GM19372 (cell line): Measurements from ENCODE around the gene TCF4.
A peak's percentile ranks its signal among the peaks of the same experiment; 100 is the strongest.

ENCODE experiments used
- ATAC-seq: cut with Tn5 transposase; IDR thresholded peaks from one replicate; pipeline ENCODE4 v1.9.1; 2021; ENCODE audit warnings: mild to moderate bottlenecking, low read depth, moderate library complexity; ENCODE audit not compliant: unreplicated experiment

Gene TCF4

DNA sequence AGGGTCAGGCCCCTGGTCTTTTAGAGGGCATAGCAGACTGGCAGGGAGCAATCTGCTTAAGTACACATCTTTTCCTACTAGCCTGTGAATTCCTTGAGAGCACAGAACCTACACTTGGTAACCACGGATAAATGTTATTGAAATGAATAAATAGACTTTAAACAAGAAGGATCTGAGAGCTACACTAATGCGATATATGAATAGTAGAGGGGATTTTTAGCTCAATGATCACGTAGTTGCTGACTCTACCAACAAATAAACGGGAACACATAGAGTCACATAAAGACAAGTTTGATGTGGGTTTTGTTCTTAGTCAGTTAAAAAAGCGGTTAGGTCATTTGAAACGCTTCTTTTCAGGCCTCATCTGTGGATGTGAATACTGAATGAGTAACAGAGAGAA is 338.4 kb downstream of the TCF4 start:
- peak; percentile 44 for ATAC-seq

DNA sequence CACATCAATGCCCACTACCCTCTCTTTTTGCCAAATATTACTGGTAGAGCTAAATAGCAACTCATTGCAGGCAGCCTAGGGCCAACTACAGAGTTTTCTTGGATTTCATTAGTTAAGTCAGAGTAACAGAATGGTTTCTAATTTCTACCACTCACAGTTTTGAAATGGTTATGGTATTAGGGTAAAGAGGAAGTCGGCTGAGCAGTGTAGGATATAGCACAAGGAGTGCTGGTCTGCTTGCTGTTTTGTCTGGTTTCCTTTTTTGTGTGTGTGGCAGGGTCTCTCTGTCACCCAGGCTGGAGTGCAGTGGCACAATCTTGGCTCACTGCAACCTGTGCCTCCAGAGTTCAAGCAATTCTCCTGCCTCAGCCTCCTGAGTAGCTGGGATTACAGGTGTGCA is 339.5 kb downstream of the TCF4 start:
- ATAC-seq: no peak

DNA sequence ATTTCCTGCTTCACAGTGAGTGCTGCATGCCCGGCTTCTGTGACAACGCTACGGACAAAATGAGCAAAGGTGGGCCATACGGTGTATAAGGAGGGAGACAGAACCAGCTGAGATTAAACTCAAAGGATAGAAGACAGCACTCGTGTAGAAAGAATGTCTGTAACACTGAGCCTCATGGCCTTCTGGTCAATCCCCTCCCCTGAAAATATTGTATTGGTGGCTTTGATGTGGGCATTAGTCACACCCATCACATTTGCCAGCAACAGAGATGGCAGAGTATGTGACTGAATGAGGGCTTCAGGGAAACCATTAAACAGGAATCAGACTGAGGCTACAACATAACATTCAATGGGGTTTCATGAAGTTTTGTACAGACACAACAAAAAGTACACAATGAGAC is 341.0 kb downstream of the TCF4 start:
- ATAC-seq: no peak

DNA sequence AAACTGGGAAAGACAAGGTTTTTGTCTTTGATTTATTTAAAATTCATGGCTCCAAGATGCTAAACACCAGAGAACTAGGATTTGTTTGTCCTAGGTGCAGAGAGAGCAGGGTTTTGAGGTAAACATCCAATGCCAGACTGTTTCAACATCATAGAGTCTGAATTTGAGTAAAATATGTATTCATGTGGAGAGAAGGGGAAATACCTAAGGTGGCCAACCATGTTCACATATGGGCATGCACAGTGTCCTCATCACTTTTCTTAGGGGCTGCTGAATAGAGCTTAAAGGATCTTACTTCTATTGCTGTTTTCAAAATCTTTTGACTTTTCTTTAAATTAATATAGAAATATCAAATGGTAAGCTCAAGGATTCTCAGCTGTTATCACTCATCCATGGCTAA is 341.7 kb downstream of the TCF4 start:
- no peak for ATAC-seq

DNA sequence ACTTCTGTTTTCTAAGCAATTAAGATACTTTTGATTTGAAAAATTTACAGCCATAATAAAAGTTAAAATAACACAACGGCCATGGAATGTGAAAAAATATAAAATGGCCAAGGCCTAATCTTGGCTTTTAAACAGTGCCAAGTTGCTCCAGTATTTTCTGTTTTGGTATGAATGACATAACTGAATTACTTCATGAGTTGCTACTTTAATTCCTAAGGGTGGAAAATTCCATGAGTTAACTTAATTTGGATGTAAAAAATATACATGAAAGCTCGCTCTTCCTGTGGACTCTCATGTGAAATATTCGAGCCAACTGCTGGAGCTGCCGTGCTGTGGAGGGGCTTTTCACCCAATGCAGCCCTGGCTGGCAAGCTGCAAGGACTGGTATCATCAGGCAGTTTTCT is 342.8 kb downstream of the TCF4 start:
- ATAC-seq: no peak

DNA sequence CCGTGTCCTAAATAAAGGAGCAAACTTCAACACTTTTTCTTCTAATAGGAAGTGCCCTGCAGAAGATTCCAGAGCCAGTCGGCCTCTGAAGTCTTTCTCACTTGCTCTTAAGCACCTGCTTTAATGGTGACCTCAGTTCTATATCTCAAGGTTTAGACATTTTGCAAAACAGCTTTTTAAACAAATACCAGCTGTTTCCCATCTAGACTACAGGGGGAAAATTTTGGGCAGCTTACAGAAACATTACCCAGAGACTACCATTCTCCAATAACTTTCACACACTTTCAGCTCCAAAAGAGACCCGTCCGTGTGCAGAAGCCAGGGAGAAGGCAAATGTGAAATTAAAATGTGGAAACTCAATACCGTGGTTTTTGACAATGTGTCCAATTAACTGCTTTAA is 343.4 kb downstream of the TCF4 start:
- ATAC-seq: no peak

DNA sequence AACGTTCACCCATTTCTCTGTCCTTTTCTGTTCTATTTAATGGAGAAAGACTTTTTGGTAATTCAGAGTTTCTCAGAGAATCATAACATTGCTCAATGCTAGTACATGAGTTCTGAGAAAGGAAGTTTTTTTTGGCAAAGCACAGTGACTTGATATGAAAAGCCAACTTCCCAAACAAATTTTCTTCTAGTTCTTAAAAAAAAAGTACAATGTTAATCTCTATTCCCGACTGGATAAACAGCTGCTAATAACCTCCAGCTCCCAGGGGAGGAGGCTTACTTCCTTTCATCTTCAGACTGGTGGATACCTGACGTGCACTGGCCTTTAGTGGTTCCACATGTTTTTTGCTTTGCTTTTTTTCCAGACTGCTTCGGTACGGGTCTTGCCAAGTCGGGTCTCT is 344.1 kb downstream of the TCF4 start:
- no peak for ATAC-seq

DNA sequence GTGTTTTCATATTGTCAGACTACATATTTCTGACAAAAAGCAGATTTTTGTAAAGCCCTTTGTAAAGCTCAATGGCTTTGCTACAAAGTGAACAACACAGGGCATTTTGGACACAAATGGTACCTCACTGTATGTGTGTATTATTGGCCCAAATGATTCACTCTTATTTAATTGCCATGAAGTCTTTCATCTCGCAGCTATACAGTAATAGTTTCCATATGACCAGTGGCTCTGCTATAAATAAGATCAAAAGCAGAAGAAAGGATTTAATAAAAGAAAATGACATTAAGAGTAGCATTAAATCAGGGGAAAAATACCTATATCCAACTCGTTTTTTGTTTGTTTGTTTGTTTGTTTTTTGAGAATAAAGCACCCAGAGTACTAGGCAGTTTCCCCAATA is 344.7 kb downstream of the TCF4 start:
- no peak for ATAC-seq

DNA sequence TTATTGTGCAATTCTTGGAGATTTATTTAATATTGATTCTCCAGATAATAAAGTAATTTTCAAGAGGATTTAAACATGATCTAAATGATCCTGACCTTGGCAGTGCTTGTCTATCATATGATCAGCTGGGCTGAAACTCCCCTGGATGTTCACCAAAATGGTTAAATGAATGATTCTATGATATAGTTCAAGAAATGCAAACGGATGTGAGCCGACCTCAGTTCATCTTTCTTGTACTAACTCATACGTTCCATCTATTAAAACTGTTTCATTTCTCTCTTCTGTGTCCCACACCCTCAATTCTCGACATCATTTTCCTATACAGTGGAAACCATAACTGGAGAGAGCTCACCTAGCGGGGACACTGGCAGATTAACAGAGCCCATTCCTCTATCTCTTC is 347.0 kb downstream of the TCF4 start:
- peak; percentile 58 for ATAC-seq

DNA sequence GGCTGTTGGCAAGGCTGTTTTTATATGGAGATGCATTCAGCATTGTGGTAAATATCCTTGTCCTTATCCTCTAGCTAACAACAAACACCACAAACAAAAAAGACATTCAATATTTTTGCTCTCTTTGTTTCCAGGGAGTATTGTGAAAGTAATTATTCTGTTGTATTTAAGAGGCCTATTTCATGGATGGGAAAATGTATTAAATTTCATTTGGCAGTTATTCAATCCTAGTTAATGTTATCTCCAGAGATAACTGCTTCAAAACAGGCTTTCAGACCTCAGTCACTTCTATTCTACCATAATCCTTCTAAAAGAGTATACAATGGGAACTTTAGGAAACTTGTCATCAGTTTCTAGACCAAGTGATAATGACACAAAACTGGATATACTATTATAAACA is 348.3 kb downstream of the TCF4 start:
- no peak for ATAC-seq

DNA sequence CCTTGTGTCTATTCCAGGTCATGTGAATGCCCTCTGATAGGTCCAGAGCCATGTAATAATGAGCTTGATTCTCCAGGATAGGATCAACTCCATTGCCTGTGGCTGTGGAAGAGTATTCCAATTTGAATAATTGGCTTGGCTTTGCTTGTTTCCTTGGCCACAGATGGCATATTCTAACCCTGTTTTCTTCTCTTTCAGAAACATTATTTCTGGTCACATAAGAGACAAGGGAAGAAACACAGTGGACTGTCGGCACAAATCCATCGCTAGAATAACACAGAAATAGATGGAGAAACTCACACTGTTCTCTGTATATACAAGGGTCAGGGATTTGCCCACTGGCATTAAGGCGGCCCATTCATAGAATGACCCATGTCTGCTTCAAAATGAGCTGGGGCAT is 350.3 kb downstream of the TCF4 start:
- ATAC-seq: no peak

DNA sequence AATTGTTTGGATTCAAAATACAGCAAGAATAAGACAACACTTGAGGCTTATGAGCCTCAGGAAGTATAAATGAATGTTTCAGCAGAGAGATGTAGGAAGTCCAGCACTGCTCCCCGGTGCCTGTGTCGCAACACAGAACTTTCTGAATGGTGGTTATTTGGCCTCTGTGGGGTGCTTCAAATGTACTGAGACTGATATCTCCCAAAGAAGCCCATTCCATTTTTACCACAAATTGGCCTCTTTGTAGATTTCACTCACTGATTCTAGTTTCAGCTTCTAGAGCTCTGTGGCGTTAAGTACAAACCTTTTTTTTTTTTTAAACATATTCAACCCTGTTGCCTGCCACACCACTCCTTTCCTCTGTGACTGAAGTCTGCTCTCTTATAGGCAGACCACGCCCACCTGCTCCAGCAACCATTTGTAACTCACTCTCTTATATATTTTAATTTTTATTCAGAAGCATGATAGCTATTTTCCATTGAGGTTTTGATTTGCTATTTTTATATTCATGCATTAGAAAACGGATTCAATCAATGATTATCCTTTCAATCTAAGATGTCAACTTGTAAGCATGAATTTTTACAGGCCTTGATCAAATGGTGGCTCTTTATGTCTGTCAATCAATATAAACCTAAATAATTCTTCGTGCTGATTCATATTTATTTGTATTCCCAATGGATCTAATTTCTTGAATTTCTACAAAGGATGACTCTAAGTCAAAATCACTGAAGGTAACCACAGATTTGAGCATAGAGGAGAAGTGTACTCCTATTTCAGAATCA is 351.7 kb downstream of the TCF4 start:
- peak; percentile 36 for ATAC-seq

DNA sequence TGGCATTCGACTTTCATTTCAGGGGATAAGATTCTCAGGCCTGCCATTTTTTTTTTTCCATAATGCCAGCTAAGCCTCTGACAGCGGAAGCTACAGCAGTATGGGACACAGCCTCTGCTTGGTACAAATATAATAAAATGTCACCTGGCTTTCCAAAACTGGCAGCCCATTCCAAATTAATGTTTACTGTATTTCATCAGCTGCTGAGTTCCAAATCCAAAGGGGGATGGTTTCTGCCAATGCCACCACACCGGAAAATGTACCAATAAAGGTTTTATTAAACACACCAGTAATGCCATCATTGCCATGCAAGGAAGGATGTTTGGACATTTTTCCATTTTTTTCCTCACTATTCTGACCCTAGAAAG is 352.9 kb downstream of the TCF4 start:
- ATAC-seq: no peak

DNA sequence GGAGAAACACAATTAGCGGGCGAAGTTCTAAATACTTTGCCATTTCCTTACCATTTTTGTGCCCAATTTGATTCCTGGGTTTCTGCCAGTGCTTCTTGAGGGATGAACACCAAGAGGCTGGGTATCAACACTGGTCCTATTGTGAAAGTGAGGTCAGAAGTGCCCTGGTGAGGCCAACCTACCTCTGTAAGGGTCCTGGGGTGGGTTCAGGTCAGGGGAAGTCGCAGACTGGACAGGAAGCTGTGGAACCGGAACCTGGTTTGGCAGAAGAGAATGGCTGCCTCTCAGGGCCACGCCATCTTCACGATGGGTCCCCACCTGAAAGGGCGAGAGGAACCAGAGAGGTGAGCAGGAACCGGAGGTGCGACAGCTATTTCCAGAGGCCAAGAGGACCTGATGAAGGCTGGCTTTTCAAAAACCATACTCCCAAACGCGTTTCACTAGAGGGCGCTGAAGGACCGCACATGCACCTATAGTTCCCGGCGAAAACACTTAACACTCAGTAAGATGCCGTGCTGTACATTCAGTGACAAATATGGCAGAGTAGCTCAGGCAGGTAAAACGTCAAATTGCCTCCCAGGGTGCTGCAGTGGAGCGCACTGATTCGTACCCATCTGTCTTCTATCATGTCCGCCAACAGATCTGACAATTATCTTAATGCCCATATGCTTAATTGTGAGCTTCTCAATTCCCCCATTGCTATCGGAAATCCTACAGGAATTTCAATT is 353.5 kb downstream of the TCF4 start:
- peak; percentile 70 for ATAC-seq

DNA sequence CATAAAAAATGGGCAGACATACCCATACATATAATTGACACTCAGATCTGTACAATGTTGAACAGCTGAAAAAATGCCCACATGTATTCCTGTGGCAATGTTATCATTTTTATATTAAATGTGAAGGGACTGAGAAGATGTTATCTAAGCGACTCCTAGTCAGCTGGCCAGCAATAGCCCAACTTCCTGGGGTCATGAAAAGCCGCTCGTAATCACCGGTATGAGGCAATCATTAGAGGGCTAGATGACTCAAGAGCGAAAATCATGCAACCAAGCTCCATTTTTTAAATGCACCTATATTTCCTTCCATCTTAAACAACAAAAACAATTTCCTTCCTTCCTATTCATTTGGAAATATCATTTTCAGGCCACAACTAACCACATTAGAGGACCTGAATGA is 354.1 kb downstream of the TCF4 start:
- ATAC-seq: no peak

DNA sequence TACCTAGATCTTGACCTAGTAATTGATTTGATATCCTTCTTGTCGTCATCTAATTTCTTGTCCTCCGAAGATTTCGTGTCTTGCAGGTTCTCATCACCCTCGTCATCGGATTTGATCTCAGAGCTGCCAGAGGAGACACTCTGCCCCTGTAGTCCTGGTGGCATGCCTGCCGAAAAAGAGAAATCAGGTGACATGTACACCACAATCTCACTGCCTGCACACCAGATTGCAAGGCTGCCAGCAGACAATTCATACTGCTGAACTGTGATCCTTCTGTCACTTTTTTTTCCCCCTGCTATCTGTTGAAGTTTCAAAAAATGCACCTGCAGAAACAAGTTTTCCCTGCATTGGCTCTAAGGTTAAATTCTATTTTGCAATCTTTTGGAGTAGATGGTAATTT is 355.5 kb downstream of the TCF4 start:
- no peak for ATAC-seq

DNA sequence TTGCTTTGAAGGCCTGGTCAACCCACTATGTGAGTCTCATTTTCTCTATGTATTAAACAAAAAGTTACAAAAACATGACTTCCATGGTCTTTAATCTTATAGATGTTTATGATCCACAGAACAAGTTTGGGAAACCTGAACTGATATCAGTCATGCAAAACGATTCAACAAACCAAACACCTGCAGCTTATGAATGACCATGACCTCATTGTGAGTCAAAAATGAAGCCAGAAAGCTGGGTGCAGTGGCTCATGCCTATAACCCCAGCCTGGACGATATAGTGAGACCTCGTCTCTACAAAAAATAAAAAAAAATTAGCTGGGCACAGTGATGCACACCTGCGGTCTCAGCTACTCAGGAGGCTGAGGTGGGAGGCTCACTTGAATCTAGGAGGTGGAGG is 358.3 kb downstream of the TCF4 start:
- no peak for ATAC-seq

DNA sequence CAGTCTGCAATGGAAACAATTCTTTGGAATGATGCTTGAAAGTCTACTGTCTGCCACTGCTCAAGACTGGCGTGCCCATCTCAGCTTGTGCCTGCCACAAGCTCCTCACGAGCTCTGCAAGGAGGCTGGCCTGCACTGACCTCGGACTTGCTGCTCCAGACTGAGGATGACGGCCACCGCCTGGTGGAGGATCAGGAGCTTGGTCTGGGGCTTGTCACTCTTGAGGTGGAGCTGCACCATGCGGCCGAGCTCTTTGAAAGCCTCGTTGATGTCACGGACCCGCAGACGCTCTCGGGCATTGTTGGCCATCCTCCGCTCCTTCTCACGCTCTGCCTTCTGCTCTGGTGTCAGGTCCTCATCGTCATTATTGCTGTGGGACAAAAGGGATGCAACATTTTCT is 359.3 kb downstream of the TCF4 start:
- no peak for ATAC-seq

DNA sequence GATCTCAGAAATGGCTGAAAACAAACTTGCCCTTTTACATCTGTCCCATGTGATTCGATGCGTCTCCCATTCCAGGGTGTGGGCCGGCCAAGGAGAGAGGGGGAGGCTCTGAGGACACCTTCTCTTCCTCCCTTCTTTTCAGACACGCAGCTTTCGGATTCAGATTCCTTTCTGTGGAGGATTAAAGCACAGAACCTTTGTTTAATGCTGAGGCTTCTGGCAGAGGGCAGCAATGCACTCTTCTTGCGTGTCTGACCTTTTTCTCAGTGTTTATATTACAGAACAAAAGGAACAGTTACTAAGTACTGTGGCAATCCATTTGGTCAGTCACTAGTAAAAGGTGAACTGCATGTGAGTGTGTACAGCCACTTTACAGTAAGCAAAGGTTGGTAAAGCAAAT is 359.8 kb downstream of the TCF4 start:
- no peak for ATAC-seq

DNA sequence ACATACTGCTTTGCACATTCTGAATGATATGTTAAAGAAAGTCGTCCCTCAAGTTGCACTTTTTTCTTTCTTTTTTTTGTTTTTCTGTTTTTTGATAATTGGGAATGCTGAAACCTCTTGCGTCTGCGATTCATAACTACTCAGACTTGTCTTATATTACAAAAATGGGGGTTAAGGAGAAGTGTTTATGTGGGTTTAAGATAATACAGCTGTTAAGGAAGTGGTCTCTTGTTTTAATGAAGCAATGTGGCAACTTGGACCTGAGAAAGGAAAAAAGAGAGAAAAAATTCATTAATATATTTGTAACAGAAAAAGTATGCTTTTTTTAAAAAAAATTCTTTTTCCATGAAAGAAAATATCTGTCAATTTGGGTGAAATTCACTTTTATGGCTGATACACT is 360.2 kb downstream of the TCF4 start:
- ATAC-seq: no peak

DNA sequence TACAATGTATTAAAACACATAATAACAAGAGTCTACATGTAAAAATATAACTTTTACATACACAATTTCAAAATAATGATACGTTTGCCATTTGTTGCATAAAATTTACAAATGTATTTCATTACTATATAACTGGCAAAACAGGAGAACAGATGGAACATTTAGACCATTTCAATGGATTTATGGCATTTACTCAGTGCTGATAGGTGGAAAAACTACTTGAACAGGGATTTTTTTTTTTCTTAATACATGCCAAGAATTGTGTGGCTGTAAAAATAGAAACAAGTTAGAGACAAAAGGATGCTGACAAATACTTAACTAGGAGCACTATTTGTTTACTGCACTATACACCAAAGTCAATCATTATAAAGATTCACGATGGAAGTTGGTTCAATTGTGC is 361.9 kb downstream of the TCF4 start:
- no peak for ATAC-seq

DNA sequence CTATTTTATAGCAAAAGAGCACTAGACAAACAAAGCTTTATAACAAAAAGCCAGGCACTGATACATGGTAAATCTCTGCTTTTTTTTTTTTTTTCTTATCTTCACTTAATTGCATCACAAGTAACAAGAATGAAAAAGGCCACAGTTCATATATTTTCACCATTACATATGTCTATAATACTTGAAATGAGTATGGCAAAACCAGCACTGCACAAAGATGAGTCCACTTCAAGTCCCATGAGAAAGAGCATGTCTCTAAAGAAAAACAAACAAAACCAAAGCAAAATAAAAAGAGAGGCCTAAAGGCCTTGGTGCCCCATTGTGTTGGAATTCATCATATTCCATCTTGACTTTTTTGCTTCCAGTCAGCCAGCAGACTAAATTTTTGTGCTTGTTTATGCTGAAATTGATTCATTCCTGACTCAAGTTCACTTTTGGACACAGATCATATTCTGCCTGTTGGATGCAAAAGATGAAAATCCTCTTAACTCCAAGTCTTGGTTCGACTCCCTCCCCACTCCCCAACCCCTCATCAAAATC is 363.8 kb downstream of the TCF4 start:
- ATAC-seq: no peak
